ENCODE measurements around the gene OMG. TPM values are rescaled to one million over a fixed set of nuclear protein-coding genes. Genes with fewer than 3 reads are reported as not detected.
A peak's percentile ranks its signal among the peaks of the same experiment; 100 is the strongest.
"Not testable (repeated sequence)": the region's sequence is repeated elsewhere in the genome, so short reads cannot be mapped to it uniquely, and the experiment has no call there.

The OMG gene
- polyA plus RNA-seq, 3 donors from 2014 or later: 0.28 to 0.40 TPM; not detected in 1

DNA sequence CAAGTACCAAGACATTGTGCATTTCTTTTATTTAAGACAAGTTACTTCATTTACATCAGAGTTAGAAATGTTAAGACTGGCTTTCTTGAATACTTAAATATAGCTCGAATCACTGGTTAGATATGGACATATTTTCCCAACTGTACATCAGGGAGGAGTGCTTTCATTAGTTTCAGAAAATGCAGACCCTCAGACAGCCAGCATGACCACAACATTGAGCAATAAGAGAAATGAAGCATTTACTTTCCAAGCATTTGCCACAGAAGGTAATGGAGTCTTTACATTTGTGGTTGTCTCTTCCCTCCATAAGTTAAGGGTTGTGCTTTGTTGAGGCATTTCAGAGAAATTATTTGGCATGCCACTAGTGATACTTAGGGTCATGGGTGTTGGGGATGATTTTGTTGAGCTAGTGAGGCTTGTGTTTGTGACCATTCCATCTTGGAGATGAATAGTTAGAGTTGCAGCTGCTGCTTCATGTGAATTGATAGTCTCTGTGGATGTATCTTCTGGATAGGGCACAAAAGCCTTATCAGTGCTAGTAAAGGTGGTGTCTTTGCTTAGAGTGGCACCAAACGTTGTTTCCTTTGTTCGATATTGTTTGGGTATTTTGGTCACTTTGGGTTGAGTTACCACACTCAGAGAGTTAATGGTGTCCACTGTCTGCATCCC, 2.1 kb downstream of the OMG start:
- DNase-seq: no peak
- H3K4me3 Mint-ChIP-seq: no peak overlapping the region
- peaks cover 4 to 9% of the 10 kb centered on the region in 2 donors for H3K4me1 Mint-ChIP-seq
- H3K36me3 Mint-ChIP-seq: peaks cover 0 to 6% (median 0%) of the 10 kb centered on the region in 3 donors
- H3K9me3 Mint-ChIP-seq: no peaks in the 10 kb centered on the region
- peaks cover 0 to 2% (median 0%) of the 10 kb centered on the region in 3 donors for H3K27me3 Mint-ChIP-seq (ENCODE audit: low read depth in 3 of 3)
- no peak overlapping the region for H3K27ac Mint-ChIP-seq

GRCh38 chr17:31294231-31294630, 2.8 kb downstream of the OMG start:
- Mint-ChIP-seq H3K27ac (no peak overlapping the region), H3K27me3 (ENCODE audit: low read depth in 3 of 3) (peaks cover 0 to 2% (median 0%) of the 10 kb centered on the region in 3 donors), H3K9me3 (no peaks in the 10 kb centered on the region), H3K4me1 (peaks cover 4 to 8% of the 10 kb centered on the region in 2 donors), H3K4me3 (no peak overlapping the region), H3K36me3 (peaks cover 0 to 6% (median 0%) of the 10 kb centered on the region in 3 donors)
- no peak for DNase-seq

- Mint-ChIP-seq H3K36me3 (peaks cover 0 to 6% (median 5%) of the 10 kb centered on the region in 3 donors), H3K9me3 (no peaks in the 10 kb centered on the region), H3K4me1 (peaks cover 4 to 8% of the 10 kb centered on the region in 2 donors), H3K4me3 (no peak overlapping the region), H3K27me3 (ENCODE audit: low read depth in 3 of 3) (peaks cover 0 to 2% (median 0%) of the 10 kb centered on the region in 3 donors), H3K27ac (no peak overlapping the region)
- DNase-seq: no peak
Observed at GRCh38 chr17:31293581-31293980, 3.5 kb downstream of the OMG start.

- Mint-ChIP-seq H3K4me1 (peaks cover 8 to 9% of the 10 kb centered on the region in 2 donors), H3K4me3 (no peak overlapping the region), H3K27ac (no peak overlapping the region), H3K36me3 (peaks cover 0 to 11% (median 10%) of the 10 kb centered on the region in 3 donors), H3K9me3 (no peaks in the 10 kb centered on the region), H3K27me3 (ENCODE audit: low read depth in 3 of 3) (peaks cover 0 to 3% (median 0%) of the 10 kb centered on the region in 3 donors)
- DNase-seq: no peak
Observed at GRCh38 chr17:31291820-31292219, 5.2 kb downstream of the OMG start.

- no peak overlapping the region for H3K4me3 Mint-ChIP-seq
- H3K9me3 Mint-ChIP-seq: no peaks in the 10 kb centered on the region
- H3K27me3 Mint-ChIP-seq (ENCODE audit: low read depth in 3 of 3): peaks cover 0 to 3% (median 0%) of the 10 kb centered on the region in 3 donors
- H3K4me1 Mint-ChIP-seq: peaks cover 8 to 9% of the 10 kb centered on the region in 2 donors
- no peak for DNase-seq
- H3K27ac Mint-ChIP-seq: peak overlapping the region in 1 of 6 donors; percentile 17
- H3K36me3 Mint-ChIP-seq: peaks cover 0 to 10% (median 8%) of the 10 kb centered on the region in 3 donors
Observed at GRCh38 chr17:31289790-31290189, 7.2 kb downstream of the OMG start.

DNA sequence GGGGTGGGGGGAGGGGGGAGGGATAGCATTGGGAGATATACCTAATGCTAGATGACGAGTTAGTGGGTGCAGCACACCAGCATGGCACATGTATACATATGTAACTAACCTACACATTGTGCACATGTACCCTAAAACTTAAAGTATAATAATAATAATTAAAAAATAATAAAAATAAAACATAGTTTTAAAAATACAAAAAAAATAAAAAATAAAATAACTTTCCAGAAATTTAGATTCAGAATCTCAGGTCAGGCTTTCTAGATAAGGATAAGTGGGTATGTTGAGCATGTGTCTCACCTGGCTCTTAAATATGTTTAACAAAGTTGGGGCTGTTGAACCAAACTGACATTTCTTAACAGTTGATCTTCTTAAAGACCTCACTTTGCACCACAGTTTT, 9.1 kb downstream of the OMG start:
- not testable (repeated sequence) for H3K4me3 Mint-ChIP-seq; DNase-seq; H3K9me3 Mint-ChIP-seq; H3K4me1 Mint-ChIP-seq; H3K27me3 Mint-ChIP-seq (ENCODE audit: low read depth in 3 of 3)
- Mint-ChIP-seq H3K36me3 (peaks cover 0 to 11% (median 8%) of the 10 kb centered on the region in 3 donors), H3K27ac (peak overlapping the region in 1 of 6 donors; percentile 1)

GRCh38 chr17:31286587-31286986, 10.5 kb downstream of the OMG start:
- no peak for DNase-seq
- no peaks in the 10 kb centered on the region for H3K9me3 Mint-ChIP-seq
- peaks cover 8 to 9% of the 10 kb centered on the region in 2 donors for H3K4me1 Mint-ChIP-seq
- peaks cover 7 to 18% (median 14%) of the 10 kb centered on the region in 3 donors for H3K36me3 Mint-ChIP-seq
- H3K27me3 Mint-ChIP-seq (ENCODE audit: low read depth in 3 of 3): peaks cover 0 to 3% (median 0%) of the 10 kb centered on the region in 3 donors
- H3K27ac Mint-ChIP-seq: no peak overlapping the region
- no peak overlapping the region for H3K4me3 Mint-ChIP-seq

- Mint-ChIP-seq H3K27me3 (ENCODE audit: low read depth in 3 of 3) (peaks cover 0 to 3% (median 0%) of the 10 kb centered on the region in 3 donors), H3K4me1 (peaks cover 0 to 5% of the 10 kb centered on the region in 2 donors), H3K27ac (no peak overlapping the region), H3K36me3 (peaks cover 13 to 18% (median 14%) of the 10 kb centered on the region in 3 donors), H3K4me3 (no peak overlapping the region), H3K9me3 (no peaks in the 10 kb centered on the region)
- no peak for DNase-seq
Observed at GRCh38 chr17:31283841-31284240, 13.2 kb downstream of the OMG start.

GRCh38 chr17:31281061-31281460, 16.0 kb downstream of the OMG start:
- no peak overlapping the region for H3K4me3 Mint-ChIP-seq
- H3K27me3 Mint-ChIP-seq (ENCODE audit: low read depth in 3 of 3): peaks cover 0 to 3% (median 0%) of the 10 kb centered on the region in 3 donors
- no peaks in the 10 kb centered on the region for H3K9me3 Mint-ChIP-seq
- peaks cover 19 to 22% (median 20%) of the 10 kb centered on the region in 3 donors for H3K36me3 Mint-ChIP-seq
- no peak for DNase-seq
- H3K4me1 Mint-ChIP-seq: no peaks in the 10 kb centered on the region
- no peak overlapping the region for H3K27ac Mint-ChIP-seq

DNA sequence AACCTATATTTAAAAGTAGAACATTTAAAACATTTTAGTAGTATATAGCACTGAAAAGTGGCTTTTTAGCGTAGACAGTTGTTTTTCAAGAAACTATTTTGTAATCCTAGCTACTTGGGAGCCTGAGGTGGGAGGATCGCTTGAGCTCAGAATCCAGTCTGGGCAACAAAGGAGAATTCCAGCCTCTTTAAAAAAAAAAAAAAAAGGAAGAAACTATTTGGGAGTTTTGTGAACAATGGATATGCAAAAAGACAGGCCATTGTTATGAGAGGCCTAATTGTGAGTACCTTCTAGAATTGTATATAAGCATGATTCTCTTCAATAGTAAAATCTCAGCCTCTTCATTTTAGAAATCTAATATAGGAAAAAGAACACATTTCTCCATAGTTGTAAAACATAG, 17.6 kb downstream of the OMG start:
- Mint-ChIP-seq H3K36me3 (peaks cover 19 to 29% (median 20%) of the 10 kb centered on the region in 3 donors), H3K27me3 (ENCODE audit: low read depth in 3 of 3) (peaks cover 0 to 3% (median 0%) of the 10 kb centered on the region in 3 donors), H3K9me3 (no peaks in the 10 kb centered on the region), H3K4me1 (no peaks in the 10 kb centered on the region), H3K27ac (no peak overlapping the region), H3K4me3 (no peak overlapping the region)
- no peak for DNase-seq

- no peak for DNase-seq
- H3K9me3 Mint-ChIP-seq: no peaks in the 10 kb centered on the region
- no peak overlapping the region for H3K4me3 Mint-ChIP-seq
- peaks cover 0 to 3% (median 0%) of the 10 kb centered on the region in 3 donors for H3K27me3 Mint-ChIP-seq (ENCODE audit: low read depth in 3 of 3)
- peak overlapping the region in 1 of 6 donors; percentile 9 for H3K27ac Mint-ChIP-seq
- no peaks in the 10 kb centered on the region for H3K4me1 Mint-ChIP-seq
- H3K36me3 Mint-ChIP-seq: peaks cover 6 to 22% (median 21%) of the 10 kb centered on the region in 3 donors
Observed at GRCh38 chr17:31275116-31275515, 21.9 kb downstream of the OMG start.

DNA sequence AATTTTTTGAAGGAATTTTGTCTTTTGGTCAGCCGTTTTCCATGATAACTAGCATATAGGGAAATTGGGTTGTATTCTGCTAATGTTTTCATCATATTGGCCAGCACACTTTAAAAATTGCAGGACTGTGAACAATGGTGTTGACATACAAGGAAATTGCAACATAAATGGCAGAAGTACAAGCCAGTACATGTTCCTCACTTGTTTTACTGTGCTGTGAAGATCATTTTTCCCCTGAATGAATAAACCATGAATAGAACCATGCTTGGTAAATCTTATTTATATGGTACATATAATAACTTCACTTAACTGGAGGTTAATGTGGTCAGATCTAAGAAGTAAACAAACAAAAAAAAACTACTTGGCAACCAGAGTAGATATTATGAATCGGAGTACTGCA, 22.8 kb downstream of the OMG start:
- Mint-ChIP-seq H3K27ac (no peak overlapping the region), H3K4me3 (no peak overlapping the region), H3K27me3 (ENCODE audit: low read depth in 3 of 3) (peaks cover 0 to 3% (median 0%) of the 10 kb centered on the region in 3 donors), H3K9me3 (no peaks in the 10 kb centered on the region), H3K4me1 (no peaks in the 10 kb centered on the region), H3K36me3 (peaks cover 6 to 23% (median 22%) of the 10 kb centered on the region in 3 donors)
- no peak for DNase-seq

GRCh38 chr17:31273516-31273915, 23.5 kb downstream of the OMG start:
- DNase-seq: no peak
- H3K4me1 Mint-ChIP-seq: no peaks in the 10 kb centered on the region
- no peaks in the 10 kb centered on the region for H3K27me3 Mint-ChIP-seq (ENCODE audit: low read depth in 3 of 3)
- no peaks in the 10 kb centered on the region for H3K9me3 Mint-ChIP-seq
- no peak overlapping the region for H3K27ac Mint-ChIP-seq
- peaks cover 6 to 27% (median 26%) of the 10 kb centered on the region in 3 donors for H3K36me3 Mint-ChIP-seq
- no peak overlapping the region for H3K4me3 Mint-ChIP-seq

- Mint-ChIP-seq H3K36me3 (peaks cover 9 to 27% (median 25%) of the 10 kb centered on the region in 3 donors), H3K9me3 (no peaks in the 10 kb centered on the region), H3K27me3 (ENCODE audit: low read depth in 3 of 3) (no peaks in the 10 kb centered on the region), H3K4me3 (no peak overlapping the region), H3K27ac (no peak overlapping the region), H3K4me1 (no peaks in the 10 kb centered on the region)
- no peak for DNase-seq
Observed at GRCh38 chr17:31272803-31273202, 24.2 kb downstream of the OMG start.

Measured in immature natural killer cell (primary cell).